AG04449 (cell line): Measurements from ENCODE around the gene FGFR2.

Experiments used
- CTCF ChIA-PET: fragments of 350-600 bp; formaldehyde crosslinking; extraction: SDS; loops from one replicate; lab custom pipeline; 2021; ENCODE audit warnings: antibody characterized with exemption; lab: Yijun Ruan, JAX
- POLR2A ChIA-PET: fragments of 400-600, 350-600 bp; formaldehyde crosslinking; extraction: SDS; loops from one replicate; lab custom pipeline; 2020; ENCODE audit warnings: antibody characterized with exemption, inconsistent platforms; lab: Yijun Ruan, JAX
- DNase-seq: peaks from one replicate; pipeline ENCODE4 v3.0.0-alpha.2; 2010; ENCODE audit warnings: low read depth, low spot score
- H3K4me3 ChIP-seq: 2 replicates; pipeline ENCODE4 v1.5.1; 2011; ENCODE audit warnings: low read depth, mild to moderate bottlenecking, control low read depth, low read length
- TF ChIP-seq, protein P1 (sequence below): IDR thresholded peaks from one replicate; pipeline ENCODE4 v1.5.1; 2011; ENCODE audit warnings: mild to moderate bottlenecking, moderate library complexity, low read length, control low read depth, inconsistent platforms; ENCODE audit not compliant: insufficient read depth; ENCODE audit errors: missing control alignments

Gene FGFR2

DNA sequence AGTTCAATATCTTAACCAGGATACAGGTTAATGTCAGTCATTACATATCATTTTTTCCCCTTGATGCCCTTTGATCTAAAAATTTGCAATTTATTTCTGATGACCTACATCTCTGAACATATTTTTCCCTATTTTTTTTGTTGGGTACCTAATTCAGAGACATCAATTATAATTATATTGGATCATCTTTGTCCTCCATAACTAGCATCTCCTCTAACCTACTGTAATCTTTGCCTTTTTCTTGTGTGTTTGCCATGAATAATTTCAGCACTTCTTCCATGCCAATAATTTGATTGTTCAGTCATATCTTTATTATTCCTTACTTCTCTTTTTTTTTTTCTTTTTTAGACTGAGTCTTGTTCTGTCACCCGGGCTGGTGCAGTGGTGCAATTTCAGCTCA is 39.2 kb upstream of the FGFR2 start:
- no peak overlapping the region for H3K4me3 ChIP-seq
- TF ChIP-seq, protein P1, sequence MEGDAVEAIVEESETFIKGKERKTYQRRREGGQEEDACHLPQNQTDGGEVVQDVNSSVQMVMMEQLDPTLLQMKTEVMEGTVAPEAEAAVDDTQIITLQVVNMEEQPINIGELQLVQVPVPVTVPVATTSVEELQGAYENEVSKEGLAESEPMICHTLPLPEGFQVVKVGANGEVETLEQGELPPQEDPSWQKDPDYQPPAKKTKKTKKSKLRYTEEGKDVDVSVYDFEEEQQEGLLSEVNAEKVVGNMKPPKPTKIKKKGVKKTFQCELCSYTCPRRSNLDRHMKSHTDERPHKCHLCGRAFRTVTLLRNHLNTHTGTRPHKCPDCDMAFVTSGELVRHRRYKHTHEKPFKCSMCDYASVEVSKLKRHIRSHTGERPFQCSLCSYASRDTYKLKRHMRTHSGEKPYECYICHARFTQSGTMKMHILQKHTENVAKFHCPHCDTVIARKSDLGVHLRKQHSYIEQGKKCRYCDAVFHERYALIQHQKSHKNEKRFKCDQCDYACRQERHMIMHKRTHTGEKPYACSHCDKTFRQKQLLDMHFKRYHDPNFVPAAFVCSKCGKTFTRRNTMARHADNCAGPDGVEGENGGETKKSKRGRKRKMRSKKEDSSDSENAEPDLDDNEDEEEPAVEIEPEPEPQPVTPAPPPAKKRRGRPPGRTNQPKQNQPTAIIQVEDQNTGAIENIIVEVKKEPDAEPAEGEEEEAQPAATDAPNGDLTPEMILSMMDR: no peak
- POLR2A ChIA-PET: no interaction called here
- DNase-seq: no peak
- CTCF ChIA-PET: no interaction called here

DNA sequence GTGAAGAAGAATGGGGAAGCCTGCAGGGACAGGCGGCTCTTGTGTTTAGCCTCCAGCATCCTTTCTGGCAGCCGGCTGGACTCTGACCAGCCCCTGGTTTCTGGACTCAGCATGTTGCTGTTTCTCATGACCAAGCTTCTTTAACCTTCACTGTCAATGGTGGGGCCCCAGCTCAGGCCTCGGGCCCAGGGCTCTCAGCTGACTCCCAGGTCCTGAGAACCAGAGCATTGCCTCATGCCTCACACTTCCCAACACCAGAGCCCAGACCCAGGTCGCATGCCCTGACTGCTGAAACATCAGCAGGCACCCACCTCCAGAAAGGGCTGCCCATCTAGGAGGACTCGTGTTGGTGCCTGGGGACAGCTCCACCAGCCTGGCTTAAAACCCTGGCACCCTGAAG is 34.8 kb upstream of the FGFR2 start:
- TF ChIP-seq, protein P1: no peak
- CTCF ChIA-PET: no interaction called here
- POLR2A ChIA-PET: no interaction called here
- DNase-seq: no peak
- no peak overlapping the region for H3K4me3 ChIP-seq

DNA sequence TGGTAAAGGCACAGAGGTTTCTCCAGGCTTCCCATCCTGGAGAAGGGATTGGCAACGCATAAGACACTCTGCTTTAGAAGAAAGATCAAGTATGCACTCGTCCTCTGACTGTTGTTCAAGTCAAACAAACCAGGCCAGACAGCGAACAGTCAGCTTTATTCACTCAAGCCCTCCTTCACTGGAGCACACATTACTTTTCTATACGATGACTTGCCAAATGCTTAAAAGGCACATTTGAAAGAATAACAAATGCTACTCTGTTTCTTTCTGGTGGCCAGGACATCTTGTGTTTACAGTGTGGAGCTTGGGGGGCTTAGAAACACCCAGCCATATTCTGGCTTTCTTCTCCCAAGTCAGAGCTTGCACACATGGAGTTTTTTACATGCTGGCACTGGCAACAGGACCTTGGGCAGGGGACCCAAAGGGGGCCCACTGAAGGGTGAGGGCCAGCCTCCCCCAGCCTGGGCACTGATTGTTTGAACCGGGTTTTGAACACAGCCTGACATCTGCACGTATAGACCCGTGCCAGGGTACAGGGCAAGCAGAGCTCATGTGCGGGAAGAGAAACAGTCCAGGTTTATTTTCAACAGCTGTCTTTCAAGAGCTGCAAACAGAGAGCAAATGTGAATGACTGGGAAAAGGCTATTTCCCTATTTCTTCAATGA is 33.3 kb upstream of the FGFR2 start:
- no peak overlapping the region for H3K4me3 ChIP-seq
- TF ChIP-seq, protein P1: no peak
- ChIA-PET POLR2A (no interaction called here), CTCF (no interaction called here)
- DNase-seq: no peak

DNA sequence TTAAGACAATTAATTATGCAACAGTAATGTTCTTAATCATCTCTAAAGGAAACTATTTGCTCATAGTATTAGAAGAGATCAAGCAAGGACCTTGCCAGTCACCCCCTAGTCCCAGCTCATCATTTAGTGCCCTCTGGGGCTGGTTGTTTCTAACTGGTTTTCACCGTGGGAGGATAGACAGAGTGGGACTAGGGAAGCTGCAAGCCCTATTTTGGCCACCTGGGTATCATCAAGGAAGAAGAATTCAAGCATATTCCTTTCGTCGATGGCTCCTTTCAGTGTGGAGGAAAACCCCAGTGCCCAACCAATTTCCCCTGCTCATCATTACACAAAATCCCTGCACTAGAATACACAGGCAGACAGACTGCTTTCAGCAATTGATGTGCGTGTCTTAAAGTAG is 30.6 kb upstream of the FGFR2 start:
- no peak overlapping the region for H3K4me3 ChIP-seq
- TF ChIP-seq, protein P1: no peak
- CTCF ChIA-PET: interaction anchor here (2.3 kb wide), 1 partner anchor 20 kb away, joined by 6 read pairs; no protein-coding TSS in a partner anchor
- POLR2A ChIA-PET: no interaction called here
- no peak for DNase-seq

DNA sequence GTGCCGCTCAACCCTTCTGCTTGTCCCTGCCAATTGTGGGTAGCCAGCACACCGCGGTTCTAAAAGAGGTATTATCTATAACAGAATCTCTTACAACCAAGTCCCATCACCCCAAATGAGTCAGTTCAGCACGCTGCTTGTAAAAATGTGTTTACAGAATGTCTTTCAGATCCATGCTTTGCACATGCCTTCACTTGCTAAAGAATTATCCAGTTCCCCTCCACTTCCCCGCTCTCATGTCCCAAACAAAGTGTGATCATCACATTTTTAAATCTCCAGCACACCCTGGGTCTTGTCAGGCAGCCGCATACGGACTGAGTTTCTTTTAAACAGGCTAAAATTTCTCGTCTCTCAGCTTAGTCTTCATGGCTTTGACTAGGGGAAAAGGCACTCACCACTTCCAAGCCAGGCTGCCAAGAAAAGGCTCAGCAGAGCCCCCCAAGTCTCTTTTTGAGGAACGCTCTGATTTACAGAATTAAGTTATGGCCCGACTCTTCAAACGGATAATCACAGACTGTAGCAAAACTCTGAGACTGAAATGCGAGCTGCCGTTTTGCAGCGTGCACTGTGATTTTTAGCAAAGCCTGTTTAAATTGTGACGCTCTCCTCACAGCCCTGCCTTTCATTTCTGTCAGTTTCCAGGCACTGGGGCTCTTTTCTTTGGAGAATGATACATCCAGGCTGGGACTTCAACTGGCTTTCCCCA is 29.8 kb upstream of the FGFR2 start:
- CTCF ChIA-PET: interaction anchor here (2.3 kb wide), 1 partner anchor 19 kb away, joined by 6 read pairs; no protein-coding TSS in a partner anchor
- DNase-seq: no peak
- POLR2A ChIA-PET: no interaction called here
- TF ChIP-seq, protein P1: no peak
- H3K4me3 ChIP-seq: no peak overlapping the region

DNA sequence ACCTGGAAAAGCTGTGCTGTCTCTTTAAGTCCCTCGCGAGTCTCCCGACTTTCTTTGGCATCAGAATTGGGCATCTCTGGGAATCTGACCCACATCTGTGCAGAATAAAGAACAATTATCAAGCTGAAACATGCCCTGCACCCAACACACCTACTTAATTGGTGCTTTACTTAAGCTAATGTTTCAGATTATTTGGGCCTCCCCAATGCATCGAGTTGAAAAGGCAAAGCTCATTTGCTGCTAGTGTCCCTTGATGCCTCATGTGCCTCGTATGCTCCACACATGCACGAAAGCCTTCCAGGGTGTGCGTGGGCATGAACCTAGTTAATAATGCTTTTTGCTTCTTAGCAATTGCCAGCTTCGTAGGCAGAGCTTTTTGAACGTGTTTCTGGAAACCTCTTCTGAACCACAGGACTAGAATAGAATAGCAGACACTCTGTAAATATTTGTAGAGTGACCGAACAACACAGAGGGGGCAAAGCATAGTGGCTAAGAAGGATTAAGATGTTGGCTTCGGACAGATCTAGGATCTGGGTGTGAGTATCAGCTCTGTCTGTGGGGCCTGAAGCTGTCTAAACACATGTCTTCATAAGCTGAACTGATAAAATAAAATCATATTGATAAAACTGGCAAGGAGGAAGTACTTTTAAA is 26.7 kb upstream of the FGFR2 start:
- no peak overlapping the region for H3K4me3 ChIP-seq
- ChIA-PET POLR2A (interaction anchor here (0.7 to 0.9 kb wide), 2 partner anchors 30 to 46 kb away, joined by 3 read pairs; no protein-coding TSS in a partner anchor), CTCF (interaction anchor here (1.0 to 1.5 kb wide), 3 partner anchors 16 to 263 kb away, joined by 3 to 4 read pairs (median 3); no protein-coding TSS in a partner anchor)
- TF ChIP-seq, protein P1: no peak
- no peak for DNase-seq
